ENCODE data around the gene RAD9A. TPM values are rescaled to one million over a fixed set of nuclear protein-coding genes. Genes with fewer than 3 reads are reported as not detected.
"Not testable (repeated sequence)": the region's sequence is repeated elsewhere in the genome, so short reads cannot be mapped to it uniquely, and the experiment has no call there.

Gene RAD9A
- total and polyA plus RNA-seq, 9 donors: 3.1 to 51.7 (median 20.3) TPM

- peak; percentile 27 to 36 (median 29) for TF ChIP-seq CTCF (IDR thresholded peaks at IDR 0.05)
- peak; percentile 70 for TF ChIP-seq POLR2A (IDR thresholded peaks at IDR 0.05)
- TF ChIP-seq EP300 (IDR thresholded peaks at IDR 0.05): no peak
- intact Hi-C loops (cut with DNase I): loop anchor here in 2 of 4 donors (1.0 to 10.0 kb wide), 3 partner anchors 42 to 105 kb away; partner anchors contain the start of genes CDK2AP2 (in 1 of the 2), CORO1B (in 1 of the 2) and PITPNM1 (in 1 of the 2)
- 1% methylated on average over 31 to 73 of the region's 73 CpGs for WGBS, 3 donors
Measured at GRCh38 chr11:67401495-67402191, 9.9 kb downstream of the RAD9A start, which contains the start of gene PPP1CA. TSS of gene PPP1CA (minus strand) at chr11:67401858. CDS start at chr11:67401782, 76 bp downstream.

GRCh38 chr11:67402192-67402839 lies 10.5 kb downstream of the RAD9A start:
- H3K27ac ChIP-seq: peak overlapping the region in 1 of 2 donors; percentile 41
- H3K4me3 ChIP-seq: peak overlapping the region; percentile 29
- not testable (repeated sequence) for H3K27me3 ChIP-seq; H3K4me1 ChIP-seq (ENCODE audit: insufficient read depth); H3K9me3 ChIP-seq; H3K36me3 ChIP-seq; DNase-seq
- intact Hi-C loops (cut with DNase I): loop anchor here in 1 of 4 donors (10.0 kb wide), 1 partner anchor 102 kb away; the partner anchor contains the start of genes CDK2AP2 and PITPNM1
- WGBS, 3 donors: 44 to 55% (median 45%) methylated on average over 19 of the region's 19 CpGs

More at GRCh38 chr11:67401495-67402191, 9.9 kb downstream of the RAD9A start, which contains the start of gene PPP1CA:
- H3K27ac ChIP-seq: peak within 1 kb of the TSS; percentile 19 to 86
- DNase-seq: peak; percentile 91 to 95 (median 93)
- peaks cover 1% of the 10 kb centered on the region for H3K4me1 ChIP-seq (ENCODE audit: insufficient read depth)
- no peaks in the 10 kb centered on the region for H3K36me3 ChIP-seq
- H3K4me3 ChIP-seq: peak within 1 kb of the TSS; percentile 91
- no peaks in the 10 kb centered on the region for H3K9me3 ChIP-seq
- no peaks in the 10 kb centered on the region for H3K27me3 ChIP-seq

DNA sequence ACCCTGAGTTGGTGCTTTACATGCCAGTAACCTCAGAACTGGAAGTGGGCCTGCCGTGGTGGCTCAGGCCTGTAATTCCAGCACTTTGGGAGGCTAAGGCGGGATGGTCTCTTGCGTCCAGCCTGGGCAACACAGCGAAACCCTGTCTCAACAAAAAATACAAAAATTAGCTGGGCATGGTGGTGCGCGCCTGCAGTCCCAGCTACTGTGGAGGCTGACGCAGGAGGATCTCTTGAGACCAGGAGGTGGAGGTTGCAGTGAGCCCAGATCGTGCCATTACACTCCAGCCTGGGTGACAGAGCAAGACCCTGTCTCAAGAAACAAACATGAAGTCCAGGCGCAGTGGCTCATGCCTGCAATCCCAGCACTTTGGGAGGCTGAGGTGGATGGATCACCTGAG lies 11.3 kb downstream of the RAD9A start:
- H3K4me1 ChIP-seq (ENCODE audit: insufficient read depth); H3K4me3 ChIP-seq; H3K27me3 ChIP-seq; H3K9me3 ChIP-seq; DNase-seq; H3K27ac ChIP-seq; H3K36me3 ChIP-seq: not testable (repeated sequence)
- intact Hi-C loops (cut with DNase I): loop anchor here in 2 of 4 donors (1.0 to 10.0 kb wide), 2 partner anchors 66 to 102 kb away; partner anchors contain the start of genes CDK2AP2 (in 1 of the 2), PITPNM1 (in 1 of the 2) and TMEM134 (in 1 of the 2)
- WGBS, 3 donors: 96 to 98% (median 97%) methylated on average over 9 of the region's 9 CpGs

DNA sequence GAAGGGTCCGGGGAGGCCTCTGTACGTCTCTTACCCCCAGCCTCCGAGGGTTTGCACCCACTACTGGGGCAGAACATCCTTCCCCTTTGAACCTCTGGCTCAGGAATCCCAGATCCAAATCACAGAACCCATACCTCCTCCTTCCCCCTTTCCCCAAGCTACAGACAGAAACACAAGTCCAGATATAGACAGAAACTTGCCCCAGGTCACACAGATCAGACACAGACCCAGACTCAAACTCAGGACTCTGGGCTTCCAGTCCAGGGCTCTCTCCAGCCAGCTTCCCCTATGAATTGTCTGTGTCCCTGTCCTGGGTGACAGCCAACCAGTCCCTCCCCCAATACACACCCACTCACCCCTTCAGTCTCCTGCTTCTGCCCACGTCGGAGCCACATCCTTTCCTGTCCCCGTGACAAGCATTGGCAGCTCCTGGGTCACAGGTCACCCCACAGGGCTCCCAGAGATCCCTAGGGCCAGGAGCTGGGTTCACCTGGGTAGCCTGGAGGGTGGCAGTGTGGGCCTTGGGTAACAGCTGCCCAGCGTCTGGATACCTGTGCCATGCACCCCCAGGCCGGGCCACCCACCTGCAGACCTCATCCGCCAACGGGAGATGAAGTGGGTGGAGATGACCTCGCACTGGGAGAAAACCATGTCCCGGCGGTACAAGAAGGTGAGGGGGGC lies 12.9 kb downstream of the RAD9A start:
- TF ChIP-seq CTCF (IDR thresholded peaks at IDR 0.05) (no peak), EP300 (IDR thresholded peaks at IDR 0.05) (no peak), POLR2A (IDR thresholded peaks at IDR 0.05) (no peak)
- Histone ChIP-seq H3K9me3 (no peaks in the 10 kb centered on the region), H3K4me1 (ENCODE audit: insufficient read depth) (peaks cover 1% of the 10 kb centered on the region), H3K27ac (no peak overlapping the region), H3K4me3 (no peak overlapping the region), H3K27me3 (no peaks in the 10 kb centered on the region), H3K36me3 (no peaks in the 10 kb centered on the region)
- WGBS, 3 donors: 45 to 53% (median 49%) methylated on average over 13 of the region's 13 CpGs
- intact Hi-C loops (cut with DNase I): loop anchor here in 1 of 4 donors (10.0 kb wide), 1 partner anchor 100 kb away; the partner anchor contains the start of genes CDK2AP2 and PITPNM1
- no peak for DNase-seq

GRCh38 chr11:67405196-67405567 lies 13.4 kb downstream of the RAD9A start:
- TF ChIP-seq CTCF (IDR thresholded peaks at IDR 0.05): no peak
- TF ChIP-seq EP300 (IDR thresholded peaks at IDR 0.05): no peak
- no peak for TF ChIP-seq POLR2A (IDR thresholded peaks at IDR 0.05)
- Histone ChIP-seq H3K4me1 (ENCODE audit: insufficient read depth) (peaks cover 1% of the 10 kb centered on the region), H3K36me3 (no peaks in the 10 kb centered on the region), H3K27ac (no peak overlapping the region), H3K27me3 (no peaks in the 10 kb centered on the region), H3K9me3 (no peaks in the 10 kb centered on the region), H3K4me3 (no peak overlapping the region)
- intact Hi-C loops (cut with DNase I): loop anchor here in 1 of 4 donors (10.0 kb wide), 1 partner anchor 100 kb away; the partner anchor contains the start of genes CDK2AP2 and PITPNM1
- WGBS, 3 donors: 78 to 91% (median 79%) methylated on average over 6 of the region's 6 CpGs
- DNase-seq: no peak

Data from ovary (tissue), 9 donors.